OCI-LY3 (cell line): ENCODE data around the gene BCL11B.

Experiments
- H2AFZ ChIP-seq: fragments of 200-600, 300-600 bp; shearing (Covaris generic); 2 replicates; pipeline ENCODE4 v1.6.0; 2014; ENCODE audit warnings: antibody characterized with exemption, low read depth, low read length
- H3K27ac ChIP-seq: fragments of 200-600, 300-600 bp; sonication (generic); 2 replicates; pipeline ENCODE4 v1.5.1; 2014; ENCODE audit warnings: mild to moderate bottlenecking, low read length, moderate library complexity, mixed read lengths
- H3K27me3 ChIP-seq: fragments of 200-600, 300-600 bp; sonication (generic); 2 replicates; pipeline ENCODE4 v1.6.1; 2014; ENCODE audit warnings: low read depth, low read length, mixed read lengths
- H3K36me3 ChIP-seq: fragments of 200-600, 300-600 bp; sonication (generic); replicated peaks from 2 replicates; pipeline ENCODE3; 2014; ENCODE audit warnings: low read depth, low read length, mixed read lengths
- H3K4me1 ChIP-seq: fragments of 300-600, 200-600 bp; sonication (generic); 2 replicates; pipeline ENCODE4 v1.6.1; 2014; ENCODE audit warnings: low read length, mixed read lengths
- H3K4me2 ChIP-seq: fragments of 200-600, 300-600 bp; sonication (generic); 2 replicates; pipeline ENCODE4 v1.6.1; 2014; ENCODE audit warnings: low read length, mixed read lengths
- H3K4me3 ChIP-seq: fragments of 300-600, 200-600 bp; sonication (generic); 2 replicates; pipeline ENCODE4 v1.5.1; 2014; ENCODE audit warnings: antibody characterized with exemption, mild to moderate bottlenecking, low read length, moderate library complexity
- H3K79me2 ChIP-seq: fragments of 300-600, 200-600 bp; shearing (Covaris generic); 2 replicates; pipeline ENCODE4 v1.6.1; 2014; ENCODE audit warnings: mild to moderate bottlenecking, low read length, mixed read lengths
- H3K9ac ChIP-seq: fragments of 300-600, 200-600 bp; shearing (Covaris generic); 2 replicates; pipeline ENCODE4 v1.6.0; 2014; ENCODE audit warnings: mild to moderate bottlenecking, low read length, moderate library complexity
- H3K9me3 ChIP-seq: fragments of 200-600, 300-600 bp; shearing (Covaris generic); 2 replicates; pipeline ENCODE4 v1.6.1; 2014; ENCODE audit warnings: low read length, mixed read lengths; ENCODE audit not compliant: insufficient read depth
- H4K20me1 ChIP-seq: fragments of 200-600, 300-600 bp; sonication (generic); 2 replicates; pipeline ENCODE4 v1.6.1; 2016; ENCODE audit warnings: low read length, mixed read lengths; ENCODE audit not compliant: insufficient read depth
- CTCF ChIP-seq: fragments of 200-600, 300-600 bp; sonication (generic); IDR thresholded peaks from 2 replicates; pipeline ENCODE4 v1.5.1; 2014; ENCODE audit warnings: antibody characterized with exemption, low read length, low read depth
- EZH2phosphoT487 ChIP-seq: fragments of 200-600 bp; shearing (Covaris generic); IDR thresholded peaks from 2 replicates; pipeline ENCODE4 v1.6.1; 2018; ENCODE audit warnings: antibody characterized with exemption, mixed run types, low read depth

Gene BCL11B

GRCh38 chr14:99252940-99253868 is 18.8 kb downstream of the BCL11B start:
- no peak overlapping the region for H3K9ac ChIP-seq
- no peaks in the 10 kb centered on the region for H4K20me1 ChIP-seq
- H3K79me2 ChIP-seq, result no peaks in the 10 kb centered on the region
- H3K36me3 ChIP-seq, result no peaks in the 10 kb centered on the region
- TF ChIP-seq CTCF, result no peak
- no peak for TF ChIP-seq EZH2phosphoT487
- H3K27me3 ChIP-seq, result peaks cover 10% of the 10 kb centered on the region
- H3K4me1 ChIP-seq, result no peaks in the 10 kb centered on the region
- H3K9me3 ChIP-seq, result no peaks in the 10 kb centered on the region
- H3K4me3 ChIP-seq, result no peak overlapping the region
- no peak overlapping the region for H3K27ac ChIP-seq
- H2AFZ ChIP-seq, result no peak overlapping the region
- H3K4me2 ChIP-seq, result no peak overlapping the region

- no peak overlapping the region for H3K27ac ChIP-seq
- H2AFZ ChIP-seq, result no peak overlapping the region
- no peaks in the 10 kb centered on the region for H3K79me2 ChIP-seq
- no peaks in the 10 kb centered on the region for H3K36me3 ChIP-seq
- no peaks in the 10 kb centered on the region for H4K20me1 ChIP-seq
- H3K4me2 ChIP-seq, result no peak overlapping the region
- no peak overlapping the region for H3K4me3 ChIP-seq
- H3K27me3 ChIP-seq, result peaks cover 10% of the 10 kb centered on the region
- no peaks in the 10 kb centered on the region for H3K9me3 ChIP-seq
- H3K4me1 ChIP-seq, result no peaks in the 10 kb centered on the region
- TF ChIP-seq EZH2phosphoT487, result no peak
- no peak for TF ChIP-seq CTCF
- no peak overlapping the region for H3K9ac ChIP-seq
Observed at GRCh38 chr14:99252443-99252939, 19.5 kb downstream of the BCL11B start.

GRCh38 chr14:99251721-99252120 is 20.3 kb downstream of the BCL11B start:
- Histone ChIP-seq H3K79me2 (no peaks in the 10 kb centered on the region), H3K4me2 (no peak overlapping the region), H2AFZ (no peak overlapping the region), H3K36me3 (no peaks in the 10 kb centered on the region), H3K9me3 (no peaks in the 10 kb centered on the region), H3K4me1 (no peaks in the 10 kb centered on the region), H3K9ac (no peak overlapping the region), H3K27ac (no peak overlapping the region), H3K4me3 (no peak overlapping the region), H4K20me1 (no peaks in the 10 kb centered on the region), H3K27me3 (peaks cover 10% of the 10 kb centered on the region)
- TF ChIP-seq EZH2phosphoT487 (no peak), CTCF (no peak)

- no peak for TF ChIP-seq CTCF
- TF ChIP-seq EZH2phosphoT487, result no peak
- no peak overlapping the region for H2AFZ ChIP-seq
- H4K20me1 ChIP-seq, result no peaks in the 10 kb centered on the region
- no peak overlapping the region for H3K27ac ChIP-seq
- peaks cover 10% of the 10 kb centered on the region for H3K27me3 ChIP-seq
- H3K36me3 ChIP-seq, result no peaks in the 10 kb centered on the region
- H3K9me3 ChIP-seq, result no peaks in the 10 kb centered on the region
- no peak overlapping the region for H3K4me2 ChIP-seq
- no peaks in the 10 kb centered on the region for H3K79me2 ChIP-seq
- no peak overlapping the region for H3K9ac ChIP-seq
- H3K4me3 ChIP-seq, result no peak overlapping the region
- no peaks in the 10 kb centered on the region for H3K4me1 ChIP-seq
Observed at GRCh38 chr14:99250636-99251208, 21.3 kb downstream of the BCL11B start.
